Stimulated activated CD8-positive, alpha-beta memory T cell treated with anti-CD3 and anti-CD28 coated beads, Interleukin-4, amount 100 ng/mL, for 24 hours (primary cell): Measurements from ENCODE around the gene MRPL37.

ENCODE experiments used
- DNase-seq: peaks from one replicate; pipeline ENCODE4 v3.0.0-alpha.2; 2020; ENCODE audit warnings: low read depth

The MRPL37 gene

DNA sequence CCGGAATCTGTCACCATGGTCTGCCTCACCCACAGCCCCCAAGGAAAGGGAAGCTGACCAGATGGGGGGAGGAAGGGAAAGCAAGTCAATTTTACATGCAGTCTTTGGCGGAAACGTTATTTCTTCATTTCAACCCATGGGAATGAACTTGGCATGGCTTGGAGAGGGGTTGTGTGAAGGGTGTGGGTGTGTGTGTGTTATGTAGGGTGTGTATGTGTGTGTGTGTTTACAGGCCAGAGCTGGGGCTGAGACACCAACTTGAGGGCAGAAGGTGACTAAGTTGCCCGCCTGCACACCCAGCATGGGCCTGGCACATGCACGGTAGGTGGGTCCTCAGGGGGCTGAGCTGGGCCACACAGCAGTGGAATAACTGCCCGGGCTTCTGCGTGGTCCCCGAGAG is 65.2 kb downstream of the MRPL37 start:
- DNase-seq: no peak

- DNase-seq: no peak
These were observed 65.7 kb downstream of the MRPL37 start for GRCh38 chr1:54265659-54266058.

GRCh38 chr1:54266195-54266594 is 66.2 kb downstream of the MRPL37 start:
- DNase-seq: no peak

GRCh38 chr1:54266908-54267307 is 66.9 kb downstream of the MRPL37 start:
- no peak for DNase-seq
